GM12878 (cell line): ENCODE measurements around the gene CFAP91. TPM values are rescaled to one million over a fixed set of nuclear protein-coding genes. Genes with fewer than 3 reads are reported as not detected.

Experiments used
- ATAC-seq: fragments of 200-7000 bp; cut with Tn5 transposase; 3 replicates; pipeline ENCODE4 v1.9.1; 2020; ENCODE audit warnings: mild to moderate bottlenecking, moderate library complexity
- BruUV-seq: library from RNA; stranded (reverse); fragments of 400-500 nt; replicated peaks from 2 replicates; lab custom pipeline; 2021; lab: Mats Ljungman, UMichigan
- CTCF ChIA-PET: fragments of 300-600 bp; sonication (Branson Sonifier 250); formaldehyde crosslinking; extraction: SDS; loops from one replicate; lab custom pipeline; 2021; ENCODE audit warnings: inconsistent platforms; lab: Yijun Ruan, JAX
- POLR2A ChIA-PET: fragments of 350-600 bp; formaldehyde crosslinking; extraction: SDS; loops from one replicate; lab custom pipeline; 2021; ENCODE audit warnings: inconsistent platforms; lab: Charles Lee
- RAD21 ChIA-PET: fragments of 300-600 bp; sonication (Branson Sonifier 250); formaldehyde crosslinking; loops from one replicate; lab custom pipeline; 2023; ENCODE audit warnings: antibody characterized with exemption; ENCODE audit not compliant: unreplicated experiment; lab: Charles Lee
- SMC1A ChIA-PET: fragments of 300-600 bp; sonication (Branson Sonifier 250); formaldehyde crosslinking; loops from one replicate; lab custom pipeline; 2023; ENCODE audit not compliant: unreplicated experiment, uncharacterized antibody; lab: Charles Lee
- DNase-seq: peaks from one replicate; pipeline ENCODE4 v3.0.0-alpha.2; 2011; ENCODE audit warnings: low read depth, low spot score
- FAIRE-seq: peaks from 3 replicates; lab custom pipeline; 2011; peaks lifted over from hg19 to GRCh38; lab: Jason Lieb, UNC
- H2AFZ ChIP-seq: 2 replicates; pipeline ENCODE4 v1.6.0; 2011; ENCODE audit warnings: low read depth, low read length, control low read depth; ENCODE audit not compliant: control insufficient read depth
- H3K27ac ChIP-seq: 2 replicates; pipeline ENCODE4 v1.5.1; 2011; ENCODE audit warnings: control low read depth; ENCODE audit not compliant: control insufficient read depth, insufficient read depth
- H3K27me3 ChIP-seq, 2 experiments: replicated peaks in 1 of 2; 2 replicates each; pipeline versions ENCODE4 v1.6.0 to v1.6.1; 2011; ENCODE audit warnings: low read length in 1 of 2; ENCODE audit not compliant: control insufficient read depth in 2 of 2, insufficient read depth in 2 of 2
- H3K36me3 ChIP-seq, 2 experiments: 2 replicates each; pipeline ENCODE4 v1.5.1; 2011; ENCODE audit warnings: low read length in 1 of 2; ENCODE audit not compliant: control insufficient read depth in 2 of 2, insufficient read depth in 2 of 2
- H3K4me1 ChIP-seq: 2 replicates; pipeline ENCODE4 v1.6.1; 2011; ENCODE audit warnings: mild to moderate bottlenecking, low read length, moderate library complexity, mixed read lengths; ENCODE audit not compliant: control insufficient read depth, insufficient read depth
- H3K4me2 ChIP-seq: 2 replicates; pipeline ENCODE4 v1.6.0; 2011; ENCODE audit warnings: control low read depth; ENCODE audit not compliant: control insufficient read depth, insufficient read depth
- H3K4me3 ChIP-seq: fragments of 200-600 bp; sonication (generic); 2 replicates; pipeline ENCODE4 v1.5.1; 2016
- H3K79me2 ChIP-seq: 2 replicates; pipeline ENCODE4 v1.6.0; 2011; ENCODE audit warnings: low read length; ENCODE audit not compliant: control insufficient read depth, insufficient read depth
- H3K9ac ChIP-seq: 2 replicates; pipeline ENCODE4 v1.8.0; 2011; ENCODE audit warnings: low read length, control low read depth, mixed read lengths; ENCODE audit not compliant: control insufficient read depth, insufficient read depth
- H3K9me3 ChIP-seq: replicated peaks from 3 replicates; pipeline ENCODE4 v1.5.1; 2011; ENCODE audit warnings: mild to moderate bottlenecking, low read length; ENCODE audit not compliant: control insufficient read depth, insufficient read depth
- H4K20me1 ChIP-seq: 2 replicates; pipeline ENCODE4 v1.6.0; 2011; ENCODE audit not compliant: control insufficient read depth, insufficient read depth
- DPF2 ChIP-seq: fragments of 450-650 bp; IDR thresholded peaks from 2 replicates; pipeline ENCODE4 v1.6.1; 2017; ENCODE audit warnings: mild to moderate bottlenecking
- NBN ChIP-seq: fragments of 450-650 bp; IDR thresholded peaks from 2 replicates; pipeline ENCODE4 v1.6.1; 2016
- SPI1 ChIP-seq: IDR thresholded peaks from 2 replicates; pipeline ENCODE4 v1.6.1; 2011; ENCODE audit warnings: low read depth, mild to moderate bottlenecking, low read length, moderate library complexity, borderline replicate concordance; ENCODE audit not compliant: insufficient read depth
- TCF12 ChIP-seq: IDR thresholded peaks from 2 replicates; pipeline ENCODE4 v1.6.1; 2011; ENCODE audit warnings: low read depth, mild to moderate bottlenecking, low read length
- TCF3 ChIP-seq: IDR thresholded peaks from 2 replicates; pipeline ENCODE4 v1.6.1; 2012; ENCODE audit warnings: low read depth, mild to moderate bottlenecking, low read length, borderline replicate concordance; ENCODE audit not compliant: insufficient read depth
- WGBS: methylation state at CpG from one replicate; pipeline ENCODE4 v1.1.6; 2016; ENCODE audit warnings: low lambda C conversion rate; ENCODE audit not compliant: insufficient replicate concordance, insufficient coverage; ENCODE audit errors: missing lambda C conversion rate; 5-methylcytosine and 5-hydroxymethylcytosine counted together
- in situ Hi-C: fragments of 300-500 bp; cut with MboI; formaldehyde crosslinking; loops from 9 replicates; pipeline ENCODE4 v1.14.3; 2018; ENCODE audit warnings: mixed read lengths
- intact Hi-C: fragments of 100-400 bp; cut with micrococcal nuclease; formaldehyde crosslinking; loops from one replicate; pipeline ENCODE4 v1.14.2; 2022; ENCODE audit not compliant: unreplicated experiment
- polyA plus RNA-seq, 11 experiments: library from polyadenylated mRNA; depleted of rRNA in 4 of 11; unstranded in 6 of 11; stranded (reverse) in 5 of 11; fragments of >200 nt; fragmentation: Nextera tagmentation in 4 of 11; fragmentation: Illumina TruSeq in 1 of 11; extraction: Ambion mirVana in 4 of 11; extraction: Trizol in 1 of 11; gene quantifications; 1 replicate in 1 of 11; 2 replicates in 10 of 11; pipeline versions ENCODE4 v1.2.1 to v1.2.3, GENCODE V29; 2011 to 2016; ENCODE audit warnings: inconsistent platforms in 2 of 11, missing spikeins in 2 of 11, low read depth in 1 of 11
- total RNA-seq, 4 experiments: library from RNA; depleted of rRNA in 3 of 4; stranded (reverse); fragments of >200 nt in 3 of 4; fragmentation: Illumina TruSeq in 1 of 4; extraction: Trizol in 1 of 4; gene quantifications; 2 replicates each; pipeline versions ENCODE4 v1.2.1 to v1.2.3, GENCODE V29; 2013 to 2021
- TF ChIP-seq, protein P1 (sequence below): IDR thresholded peaks from 2 replicates; pipeline ENCODE4 v1.6.1; 2011; ENCODE audit warnings: borderline replicate concordance, low read depth, mild to moderate bottlenecking, moderate library complexity, low read length; ENCODE audit not compliant: insufficient read depth, poor library complexity, severe bottlenecking

Gene CFAP91
- total and polyA plus RNA-seq, 10 of the 15 experiments (the other 5 are each of a cell fraction or from before 2014, with no cell fraction given) = 0.03 to 2.2 (median 0.92) TPM

DNA sequence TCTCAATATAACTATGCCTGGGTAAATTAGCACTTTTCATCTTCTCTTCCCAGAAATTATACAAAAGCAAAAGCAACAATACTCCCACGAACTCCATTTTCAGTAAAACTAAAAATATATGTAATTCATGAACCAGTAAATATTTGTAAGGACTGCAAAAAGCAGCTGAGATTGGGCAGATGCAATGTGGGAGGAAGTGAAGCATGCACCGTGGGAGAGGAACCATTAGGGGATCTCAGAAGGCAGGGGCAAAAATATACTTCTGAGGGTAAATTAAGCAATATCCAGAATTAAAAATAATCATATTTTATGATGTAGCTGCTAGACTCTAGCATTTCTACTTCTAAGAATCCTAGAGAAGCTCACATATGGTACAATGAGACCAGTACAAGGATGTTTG lies 20.2 kb downstream of the CFAP91 start:
- 0% methylated on average over 2 of the region's 2 CpGs for WGBS
- CTCF ChIA-PET = interaction anchor here (0.8 to 2.1 kb wide), 6 partner anchors 10 to 97 kb away, joined by 3 to 9 read pairs (median 6); no protein-coding TSS in a partner anchor
- TF ChIP-seq SPI1 = peak; percentile 50; the same call in 1 of the 2 replicates
- no peak for TF ChIP-seq TCF3
- no peak for FAIRE-seq
- intact Hi-C loops = no loop called here
- Histone ChIP-seq H3K4me2 (no peak overlapping the region), H3K4me1 (no peaks in the 10 kb centered on the region; the same call in 1 of the 2 replicates), H3K9me3 (no peaks in the 10 kb centered on the region), H4K20me1 (no peaks in the 10 kb centered on the region), H3K27me3 (no peaks in the 10 kb centered on the region), H3K4me3 (no peak overlapping the region), H3K36me3 (no peaks in the 10 kb centered on the region), H3K27ac (no peak overlapping the region), H3K9ac (no peak overlapping the region), H2AFZ (peak overlapping the region; percentile 15; the same call in 1 of the 2 replicates), H3K79me2 (no peaks in the 10 kb centered on the region)
- in situ Hi-C loops = no loop called here
- no TSS peak for BruUV-seq
- ATAC-seq = no peak
- RAD21 ChIA-PET = no interaction called here
- SMC1A ChIA-PET = interaction anchor here (1.0 to 1.7 kb wide), 4 partner anchors 11 to 57 kb away, joined by 3 to 4 read pairs (median 4); no protein-coding TSS in a partner anchor
- POLR2A ChIA-PET = interaction anchor here (1.6 kb wide), 1 partner anchor 10 kb away, joined by 3 read pairs; no protein-coding TSS in a partner anchor
- DNase-seq = no peak

DNA sequence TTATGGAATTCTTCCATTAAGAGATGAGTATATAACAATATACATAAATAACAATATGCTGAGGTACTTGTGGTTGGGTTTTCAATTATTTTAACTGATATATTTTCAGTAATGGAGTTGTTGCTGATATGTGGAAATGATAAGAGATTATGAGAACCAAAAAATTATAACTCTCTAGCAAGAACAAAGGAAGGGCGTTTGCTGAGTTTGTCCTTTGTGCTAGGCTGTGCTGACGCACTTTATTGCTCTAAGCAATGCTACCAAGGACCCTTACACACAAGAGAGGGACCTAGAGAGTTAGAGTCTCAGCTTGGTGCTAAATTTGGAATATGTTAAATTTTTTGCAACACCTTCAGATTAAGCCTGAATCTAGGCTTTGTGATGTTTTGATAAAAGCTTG lies 24.1 kb downstream of the CFAP91 start:
- intact Hi-C loops (no loop called here), in situ Hi-C loops (no loop called here)
- BruUV-seq = no TSS peak
- H3K27me3 ChIP-seq = no peaks in the 10 kb centered on the region
- no peaks in the 10 kb centered on the region; the same call in 1 of the 2 replicates for H3K4me1 ChIP-seq
- POLR2A ChIA-PET = no interaction called here
- RAD21 ChIA-PET = no interaction called here
- no peak overlapping the region for H3K4me2 ChIP-seq
- H3K27ac ChIP-seq = no peak overlapping the region
- DNase-seq (no peak), ATAC-seq (no peak), FAIRE-seq (no peak)
- no peaks in the 10 kb centered on the region for H3K9me3 ChIP-seq
- no peaks in the 10 kb centered on the region for H4K20me1 ChIP-seq
- no peak overlapping the region for H2AFZ ChIP-seq
- no peaks in the 10 kb centered on the region for H3K79me2 ChIP-seq
- no peak overlapping the region for H3K4me3 ChIP-seq
- TF ChIP-seq, protein P1, sequence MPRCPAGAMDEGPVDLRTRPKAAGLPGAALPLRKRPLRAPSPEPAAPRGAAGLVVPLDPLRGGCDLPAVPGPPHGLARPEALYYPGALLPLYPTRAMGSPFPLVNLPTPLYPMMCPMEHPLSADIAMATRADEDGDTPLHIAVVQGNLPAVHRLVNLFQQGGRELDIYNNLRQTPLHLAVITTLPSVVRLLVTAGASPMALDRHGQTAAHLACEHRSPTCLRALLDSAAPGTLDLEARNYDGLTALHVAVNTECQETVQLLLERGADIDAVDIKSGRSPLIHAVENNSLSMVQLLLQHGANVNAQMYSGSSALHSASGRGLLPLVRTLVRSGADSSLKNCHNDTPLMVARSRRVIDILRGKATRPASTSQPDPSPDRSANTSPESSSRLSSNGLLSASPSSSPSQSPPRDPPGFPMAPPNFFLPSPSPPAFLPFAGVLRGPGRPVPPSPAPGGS = no peak
- no peak for TF ChIP-seq NBN
- no peak for TF ChIP-seq TCF12
- no peak for TF ChIP-seq DPF2
- SMC1A ChIA-PET = interaction anchor here (1.0 kb wide), 1 partner anchor 10 kb away, joined by 3 read pairs; no protein-coding TSS in a partner anchor
- CTCF ChIA-PET = interaction anchor here (1.1 kb wide), 1 partner anchor 9 kb away, joined by 3 read pairs; no protein-coding TSS in a partner anchor
- WGBS = 74% methylated on average over 2 of the region's 2 CpGs
- H3K9ac ChIP-seq = no peak overlapping the region
- no peaks in the 10 kb centered on the region for H3K36me3 ChIP-seq
